Inferior parietal cortex (tissue), 1 donor: ENCODE data around the gene WWTR1.

Source experiments
- DNase-seq: peaks from one replicate; pipeline ENCODE4 v3.0.0-alpha.2; 2016; ENCODE audit errors: extremely low spot score

The WWTR1 gene

GRCh38 chr3:149473357-149474249 is 184.2 kb downstream of the WWTR1 start:
- DNase-seq, result no peak

DNA sequence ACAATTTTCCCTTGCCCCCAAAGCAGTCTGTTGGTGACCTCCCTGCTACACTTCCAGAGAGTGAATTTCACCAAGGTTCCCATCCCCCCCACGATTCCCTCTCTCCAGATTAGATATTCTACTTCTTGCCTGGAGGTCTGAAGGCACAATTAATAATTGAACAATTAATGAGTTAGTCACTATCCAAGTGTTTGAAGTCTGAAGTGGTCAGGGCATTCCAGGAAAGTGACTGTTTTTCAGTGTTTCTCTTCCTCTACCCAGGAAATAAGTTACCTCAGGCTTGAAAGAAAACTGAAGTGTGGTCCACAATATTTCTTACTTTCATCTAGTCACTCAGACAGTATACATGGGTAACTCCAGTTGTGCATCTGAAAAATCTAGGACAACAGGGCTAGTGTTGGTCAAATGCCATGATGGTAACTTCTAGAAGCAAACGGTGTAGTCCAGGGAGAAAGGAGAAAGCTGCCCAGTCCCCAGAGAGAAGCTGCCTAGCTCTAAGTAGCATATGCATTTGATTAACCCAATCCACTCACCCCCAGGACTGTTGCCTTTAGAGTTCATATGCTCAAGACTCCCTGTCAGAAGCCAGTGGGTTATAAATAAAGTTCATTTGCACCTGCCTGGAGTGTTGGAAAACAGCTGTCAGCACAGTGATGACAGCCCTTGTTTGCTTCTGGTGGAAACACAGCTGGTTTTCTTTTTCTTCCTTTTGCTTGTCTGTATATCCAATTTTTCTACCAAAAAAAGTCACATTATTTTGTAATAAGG is 185.6 kb downstream of the WWTR1 start:
- DNase-seq, result no peak

- no peak for DNase-seq
Measured at GRCh38 chr3:149470381-149470780, 187.4 kb downstream of the WWTR1 start.

DNA sequence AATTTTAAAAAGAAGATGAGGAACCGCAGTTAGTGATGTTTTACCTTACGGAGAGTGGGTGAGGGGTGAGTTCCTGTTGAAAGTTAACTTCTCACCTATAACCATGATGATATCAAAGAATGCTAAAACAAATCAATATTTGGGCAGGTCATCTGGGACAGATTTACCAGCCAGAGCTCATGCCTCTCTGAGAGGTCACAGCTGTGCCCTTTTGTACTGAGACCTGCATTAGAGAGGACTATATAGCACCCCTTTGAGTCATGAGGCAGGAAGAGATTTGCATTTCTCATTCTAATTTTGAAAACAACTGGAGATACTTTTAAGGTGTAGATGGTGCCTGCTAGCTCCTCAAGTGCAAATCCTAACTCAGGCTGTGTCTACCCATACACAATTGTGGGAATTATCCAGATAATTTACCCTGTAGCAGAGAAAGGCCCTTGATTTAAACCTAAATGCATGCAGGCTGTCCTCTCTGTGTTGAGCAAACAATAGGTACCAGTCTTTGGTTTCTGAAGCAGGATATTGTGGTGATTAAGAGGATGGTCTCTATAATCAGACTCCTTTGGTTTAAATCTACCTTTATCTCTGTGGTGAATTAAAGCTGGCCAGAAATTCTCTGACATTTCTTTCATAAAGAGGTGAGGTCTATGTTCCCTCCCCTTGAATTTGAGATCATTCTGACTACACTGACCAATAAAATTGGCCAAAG is 189.2 kb downstream of the WWTR1 start:
- no peak for DNase-seq
